ENCODE results near the gene ANXA3. TPM values are rescaled to one million over a fixed set of nuclear protein-coding genes. Genes with fewer than 3 reads are reported as not detected.

ANXA3 gene
- total RNA-seq, 1 donor from 2014 or later = 68.7 TPM

- Mint-ChIP-seq H3K27me3 (ENCODE audit: low read depth, unreplicated experiment) (no peaks in the 10 kb centered on the region), H3K4me1 (ENCODE audit: low read depth, unreplicated experiment) (peaks cover 8% of the 10 kb centered on the region), H3K9me3 (ENCODE audit: unreplicated experiment) (no peaks in the 10 kb centered on the region), H3K4me3 (ENCODE audit: unreplicated experiment) (no peak overlapping the region), H3K36me3 (ENCODE audit: low read depth, unreplicated experiment) (no peaks in the 10 kb centered on the region), H3K27ac (ENCODE audit: unreplicated experiment) (no peak overlapping the region)
- no peaks in the 10 kb centered on the region for H3K79me2 ChIP-seq (ENCODE audit: insufficient read depth, low read length)
- H3K36me3 ChIP-seq (ENCODE audit: insufficient read depth, low read length) = no peaks in the 10 kb centered on the region
- no peak overlapping the region for H3K27ac ChIP-seq (ENCODE audit: low read depth, low read length)
- H4K20me1 ChIP-seq (ENCODE audit: insufficient read depth, low read length) = no peaks in the 10 kb centered on the region
- DNase-seq (ENCODE audit: low read depth) (no peak), FAIRE-seq (no peak)
- no peak overlapping the region for H3K4me2 ChIP-seq (ENCODE audit: low read length)
- H3K9ac ChIP-seq (ENCODE audit: low read length) = no peak overlapping the region
- no peaks in the 10 kb centered on the region for H3K9me3 ChIP-seq (ENCODE audit: insufficient read depth, low read depth, low read length)
- no peak overlapping the region for H2AFZ ChIP-seq (ENCODE audit: low read depth, low read length)
- no peak for TF ChIP-seq EZH2 (IDR thresholded peaks at IDR 0.05; ENCODE audit: insufficient read depth, low read length)
- no peak for TF ChIP-seq CTCF (IDR thresholded peaks at IDR 0.05; ENCODE audit: insufficient read depth, low read depth, low read length)
- H3K4me1 ChIP-seq (ENCODE audit: insufficient read depth, low read length) = peaks cover 8% of the 10 kb centered on the region
- no peak overlapping the region for H3K4me3 ChIP-seq (ENCODE audit: insufficient read depth, low read depth, low read length)
- no peaks in the 10 kb centered on the region for H3K27me3 ChIP-seq (ENCODE audit: insufficient read depth, low read length)
Measured at GRCh38 chr4:78627046-78627965, 75.7 kb downstream of the ANXA3 start.

GRCh38 chr4:78627966-78628678, 76.6 kb downstream of the ANXA3 start:
- Histone ChIP-seq H2AFZ (ENCODE audit: low read depth, low read length) (no peak overlapping the region), H3K4me3 (ENCODE audit: insufficient read depth, low read depth, low read length) (no peak overlapping the region), H4K20me1 (ENCODE audit: insufficient read depth, low read length) (no peaks in the 10 kb centered on the region), H3K4me2 (ENCODE audit: low read length) (no peak overlapping the region), H3K27ac (ENCODE audit: low read depth, low read length) (no peak overlapping the region), H3K27me3 (ENCODE audit: insufficient read depth, low read length) (no peaks in the 10 kb centered on the region), H3K4me1 (ENCODE audit: insufficient read depth, low read length) (no peaks in the 10 kb centered on the region), H3K79me2 (ENCODE audit: insufficient read depth, low read length) (no peaks in the 10 kb centered on the region), H3K9me3 (ENCODE audit: insufficient read depth, low read depth, low read length) (no peaks in the 10 kb centered on the region), H3K36me3 (ENCODE audit: insufficient read depth, low read length) (no peaks in the 10 kb centered on the region), H3K9ac (ENCODE audit: low read length) (no peak overlapping the region)
- FAIRE-seq (no peak), DNase-seq (ENCODE audit: low read depth) (no peak)
- H3K4me1 Mint-ChIP-seq (ENCODE audit: low read depth, unreplicated experiment) = no peaks in the 10 kb centered on the region
- peaks cover 3% of the 10 kb centered on the region for H3K27me3 Mint-ChIP-seq (ENCODE audit: low read depth, unreplicated experiment)
- H3K4me3 Mint-ChIP-seq (ENCODE audit: unreplicated experiment) = no peak overlapping the region
- no peaks in the 10 kb centered on the region for H3K9me3 Mint-ChIP-seq (ENCODE audit: unreplicated experiment)
- TF ChIP-seq EZH2 (IDR thresholded peaks at IDR 0.05; ENCODE audit: insufficient read depth, low read length) (no peak), CTCF (IDR thresholded peaks at IDR 0.05; ENCODE audit: insufficient read depth, low read depth, low read length) (no peak)
- H3K27ac Mint-ChIP-seq (ENCODE audit: unreplicated experiment) = peak overlapping the region; percentile 3
- H3K36me3 Mint-ChIP-seq (ENCODE audit: low read depth, unreplicated experiment) = no peaks in the 10 kb centered on the region
